ENCODE results near the gene AMOT. TPM values are rescaled to one million over a fixed set of nuclear protein-coding genes. Genes with fewer than 3 reads are reported as not detected.

AMOT gene
- total RNA-seq, 2 experiments from 2014 or later = 0.95 to 6.8 TPM

- Histone ChIP-seq H3K9me2 (ENCODE audit: insufficient read depth, low read length) (no peaks in the 10 kb centered on the region), H3K36me3 (ENCODE audit: insufficient read depth, low read length) (no peaks in the 10 kb centered on the region), H3K4me3 (ENCODE audit: low read depth, low read length, poor library complexity, severe bottlenecking) (no peak overlapping the region), H4K20me1 (ENCODE audit: insufficient read depth, low read length) (no peaks in the 10 kb centered on the region), H3K4me1 (ENCODE audit: insufficient read depth, low read length, poor library complexity, severe bottlenecking) (peaks cover 22% of the 10 kb centered on the region), H3K27ac (ENCODE audit: low read depth, low read length, poor library complexity, severe bottlenecking) (no peak overlapping the region), H3K4me2 (ENCODE audit: low read length) (no peak overlapping the region), H2AFZ (ENCODE audit: low read length) (no peak overlapping the region), H3K79me2 (ENCODE audit: insufficient read depth, low read depth, low read length) (no peaks in the 10 kb centered on the region), H3K9me3 (ENCODE audit: low read length) (no peaks in the 10 kb centered on the region)
- ChIA-PET CTCF (ENCODE audit: unreplicated experiment) (no interaction called here), POLR2A (no interaction called here)
- intact Hi-C loops (cut with micrococcal nuclease; ENCODE audit: unreplicated experiment) = loop anchor here (10.0 kb wide), 1 partner anchor 171 kb away; the partner anchor contains the start of gene LHFPL1
- no TSS peak for BruUV-seq (replicated peaks)
- TF ChIP-seq, protein P1, sequence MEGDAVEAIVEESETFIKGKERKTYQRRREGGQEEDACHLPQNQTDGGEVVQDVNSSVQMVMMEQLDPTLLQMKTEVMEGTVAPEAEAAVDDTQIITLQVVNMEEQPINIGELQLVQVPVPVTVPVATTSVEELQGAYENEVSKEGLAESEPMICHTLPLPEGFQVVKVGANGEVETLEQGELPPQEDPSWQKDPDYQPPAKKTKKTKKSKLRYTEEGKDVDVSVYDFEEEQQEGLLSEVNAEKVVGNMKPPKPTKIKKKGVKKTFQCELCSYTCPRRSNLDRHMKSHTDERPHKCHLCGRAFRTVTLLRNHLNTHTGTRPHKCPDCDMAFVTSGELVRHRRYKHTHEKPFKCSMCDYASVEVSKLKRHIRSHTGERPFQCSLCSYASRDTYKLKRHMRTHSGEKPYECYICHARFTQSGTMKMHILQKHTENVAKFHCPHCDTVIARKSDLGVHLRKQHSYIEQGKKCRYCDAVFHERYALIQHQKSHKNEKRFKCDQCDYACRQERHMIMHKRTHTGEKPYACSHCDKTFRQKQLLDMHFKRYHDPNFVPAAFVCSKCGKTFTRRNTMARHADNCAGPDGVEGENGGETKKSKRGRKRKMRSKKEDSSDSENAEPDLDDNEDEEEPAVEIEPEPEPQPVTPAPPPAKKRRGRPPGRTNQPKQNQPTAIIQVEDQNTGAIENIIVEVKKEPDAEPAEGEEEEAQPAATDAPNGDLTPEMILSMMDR (conservative IDR thresholded peaks at IDR 0.05; ENCODE audit: low read length) = no peak
- no peak for TF ChIP-seq EZH2phosphoT487 (IDR thresholded peaks at IDR 0.05; ENCODE audit: borderline replicate concordance, low read depth, low read length)
- no peak for DNase-seq (ENCODE audit: low spot score)
These were observed 5.6 kb upstream of the AMOT start for GRCh38 chrX:112846187-112846586.

GRCh38 chrX:112844250-112844649 lies 3.6 kb upstream of the AMOT start:
- intact Hi-C loops (cut with micrococcal nuclease; ENCODE audit: unreplicated experiment) = loop anchor here (5.0 to 10.0 kb wide), 2 partner anchors 82 to 169 kb away; partner anchors contain the start of gene LHFPL1
- H2AFZ ChIP-seq (ENCODE audit: low read length) = no peak overlapping the region
- H3K79me2 ChIP-seq (ENCODE audit: insufficient read depth, low read depth, low read length) = no peaks in the 10 kb centered on the region
- no peaks in the 10 kb centered on the region for H3K36me3 ChIP-seq (ENCODE audit: insufficient read depth, low read length)
- H3K4me3 ChIP-seq (ENCODE audit: low read depth, low read length, poor library complexity, severe bottlenecking) = no peak overlapping the region
- DNase-seq (ENCODE audit: low spot score) = no peak
- no TSS peak for BruUV-seq (replicated peaks)
- TF ChIP-seq, protein P1 (conservative IDR thresholded peaks at IDR 0.05; ENCODE audit: low read length) = no peak
- TF ChIP-seq EZH2phosphoT487 (IDR thresholded peaks at IDR 0.05; ENCODE audit: borderline replicate concordance, low read depth, low read length) = no peak
- H3K9me2 ChIP-seq (ENCODE audit: insufficient read depth, low read length) = no peaks in the 10 kb centered on the region
- POLR2A ChIA-PET = interaction anchor here (0.5 to 0.6 kb wide), 2 partner anchors 39 to 87 kb away, joined by 3 to 4 read pairs; no protein-coding TSS in a partner anchor
- H3K4me1 ChIP-seq (ENCODE audit: insufficient read depth, low read length, poor library complexity, severe bottlenecking) = peaks cover 13% of the 10 kb centered on the region
- CTCF ChIA-PET (ENCODE audit: unreplicated experiment) = no interaction called here
- no peaks in the 10 kb centered on the region for H3K9me3 ChIP-seq (ENCODE audit: low read length)
- H3K27ac ChIP-seq (ENCODE audit: low read depth, low read length, poor library complexity, severe bottlenecking) = no peak overlapping the region
- H4K20me1 ChIP-seq (ENCODE audit: insufficient read depth, low read length) = no peaks in the 10 kb centered on the region
- H3K4me2 ChIP-seq (ENCODE audit: low read length) = no peak overlapping the region

- TF ChIP-seq, protein P1 (conservative IDR thresholded peaks at IDR 0.05; ENCODE audit: low read length) = no peak
- no peak for TF ChIP-seq EZH2phosphoT487 (IDR thresholded peaks at IDR 0.05; ENCODE audit: borderline replicate concordance, low read depth, low read length)
- Histone ChIP-seq H2AFZ (ENCODE audit: low read length) (peak overlapping the region; percentile 76; the same call in 1 of the 2 replicates), H3K36me3 (ENCODE audit: insufficient read depth, low read length) (no peaks in the 10 kb centered on the region), H3K79me2 (ENCODE audit: insufficient read depth, low read depth, low read length) (no peaks in the 10 kb centered on the region), H3K4me3 (ENCODE audit: low read depth, low read length, poor library complexity, severe bottlenecking) (no peak overlapping the region), H3K9me2 (ENCODE audit: insufficient read depth, low read length) (no peaks in the 10 kb centered on the region), H3K27ac (ENCODE audit: low read depth, low read length, poor library complexity, severe bottlenecking) (no peak overlapping the region), H3K9me3 (ENCODE audit: low read length) (no peaks in the 10 kb centered on the region), H4K20me1 (ENCODE audit: insufficient read depth, low read length) (no peaks in the 10 kb centered on the region), H3K4me2 (ENCODE audit: low read length) (0 out of 2 replicates have a peak overlapping the region, but pooled peaks have one; percentile 13), H3K4me1 (ENCODE audit: insufficient read depth, low read length, poor library complexity, severe bottlenecking) (peaks cover 7% of the 10 kb centered on the region)
- intact Hi-C loops (cut with micrococcal nuclease; ENCODE audit: unreplicated experiment) = loop anchor here (5.0 to 10.0 kb wide), 2 partner anchors 79 to 167 kb away; partner anchors contain the start of gene LHFPL1
- POLR2A ChIA-PET = interaction anchor here (1.4 to 1.9 kb wide), 2 partner anchors 9 to 10 kb away, joined by 6 to 19 read pairs; no protein-coding TSS in a partner anchor
- BruUV-seq (replicated peaks) = no TSS peak
- no peak for DNase-seq (ENCODE audit: low spot score)
- CTCF ChIA-PET (ENCODE audit: unreplicated experiment) = no interaction called here
These were observed 1.2 kb upstream of the AMOT start for GRCh38 chrX:112841820-112842157.

Measured in OCI-LY7 (cell line).